ENCODE results near the gene NDUFAF8. TPM values are rescaled to one million over a fixed set of nuclear protein-coding genes. Genes with fewer than 3 reads are reported as not detected.

The NDUFAF8 gene
- total RNA-seq, 2 donors from 2014 or later = 30.6 to 37.0 TPM

- no peaks in the 10 kb centered on the region for H3K9me3 ChIP-seq (ENCODE audit: control insufficient read depth, low read length, poor library complexity, severe bottlenecking)
- Mint-ChIP-seq H3K36me3 (ENCODE audit: low read depth) (peaks cover 7% of the 10 kb centered on the region), H3K27me3 (no peaks in the 10 kb centered on the region), H3K4me3 (no peak overlapping the region), H3K4me1 (peaks cover 14% of the 10 kb centered on the region), H3K27ac (no peak overlapping the region)
- ATAC-seq = no peak
- no peak for DNase-seq
Observed at GRCh38 chr17:81251094-81251708, 12.1 kb downstream of the NDUFAF8 start.

- no peak overlapping the region for H3K27ac Mint-ChIP-seq
- ATAC-seq (no peak), DNase-seq (no peak)
- peaks cover 14% of the 10 kb centered on the region for H3K4me1 Mint-ChIP-seq
- H3K9me3 ChIP-seq (ENCODE audit: control insufficient read depth, low read length, poor library complexity, severe bottlenecking) = no peaks in the 10 kb centered on the region
- no peak overlapping the region for H3K4me3 Mint-ChIP-seq
- no peaks in the 10 kb centered on the region for H3K27me3 Mint-ChIP-seq
- H3K36me3 Mint-ChIP-seq (ENCODE audit: low read depth) = peaks cover 7% of the 10 kb centered on the region
Observed at GRCh38 chr17:81251709-81252301, 12.7 kb downstream of the NDUFAF8 start.

- Mint-ChIP-seq H3K27me3 (no peaks in the 10 kb centered on the region), H3K27ac (peak overlapping the region; percentile 91), H3K4me3 (no peak overlapping the region), H3K36me3 (ENCODE audit: low read depth) (peaks cover 7% of the 10 kb centered on the region), H3K4me1 (peaks cover 14% of the 10 kb centered on the region)
- no peaks in the 10 kb centered on the region for H3K9me3 ChIP-seq (ENCODE audit: control insufficient read depth, low read length, poor library complexity, severe bottlenecking)
- DNase-seq = no peak
- no peak for ATAC-seq
Observed at GRCh38 chr17:81252326-81252986, 13.3 kb downstream of the NDUFAF8 start.

GRCh38 chr17:81252987-81253329, 13.8 kb downstream of the NDUFAF8 start:
- Mint-ChIP-seq H3K27me3 (no peaks in the 10 kb centered on the region), H3K4me1 (peaks cover 14% of the 10 kb centered on the region), H3K36me3 (ENCODE audit: low read depth) (peaks cover 7% of the 10 kb centered on the region), H3K27ac (peak overlapping the region; percentile 91), H3K4me3 (peak overlapping the region; percentile 88)
- H3K9me3 ChIP-seq (ENCODE audit: control insufficient read depth, low read length, poor library complexity, severe bottlenecking) = no peaks in the 10 kb centered on the region
- DNase-seq (no peak), ATAC-seq (peak; percentile 8)

GRCh38 chr17:81253358-81254131, 14.4 kb downstream of the NDUFAF8 start:
- Mint-ChIP-seq H3K36me3 (ENCODE audit: low read depth) (peaks cover 7% of the 10 kb centered on the region), H3K4me1 (peaks cover 14% of the 10 kb centered on the region), H3K27me3 (no peaks in the 10 kb centered on the region), H3K27ac (peak overlapping the region; percentile 91), H3K4me3 (peak overlapping the region; percentile 88)
- no peaks in the 10 kb centered on the region for H3K9me3 ChIP-seq (ENCODE audit: control insufficient read depth, low read length, poor library complexity, severe bottlenecking)
- peak; percentile 90 for ATAC-seq
- DNase-seq = peak in 2 of 3 donors; percentile 39 to 53

- H3K9me3 ChIP-seq (ENCODE audit: control insufficient read depth, low read length, poor library complexity, severe bottlenecking) = no peaks in the 10 kb centered on the region
- Mint-ChIP-seq H3K4me3 (peak overlapping the region; percentile 39), H3K27ac (no peak overlapping the region), H3K36me3 (ENCODE audit: low read depth) (peaks cover 7% of the 10 kb centered on the region), H3K27me3 (no peaks in the 10 kb centered on the region), H3K4me1 (peaks cover 14% of the 10 kb centered on the region)
- no peak for DNase-seq
- ATAC-seq = no peak
Observed at GRCh38 chr17:81254955-81255717, 16.0 kb downstream of the NDUFAF8 start.

- H3K9me3 ChIP-seq (ENCODE audit: control insufficient read depth, low read length, poor library complexity, severe bottlenecking) = no peaks in the 10 kb centered on the region
- H3K27ac Mint-ChIP-seq = no peak overlapping the region
- ATAC-seq = no peak
- H3K27me3 Mint-ChIP-seq = no peaks in the 10 kb centered on the region
- H3K4me1 Mint-ChIP-seq = peaks cover 14% of the 10 kb centered on the region
- DNase-seq = no peak
- peaks cover 7% of the 10 kb centered on the region for H3K36me3 Mint-ChIP-seq (ENCODE audit: low read depth)
- H3K4me3 Mint-ChIP-seq = no peak overlapping the region
Observed at GRCh38 chr17:81256616-81257015, 17.5 kb downstream of the NDUFAF8 start.

GRCh38 chr17:81257533-81257932, 18.4 kb downstream of the NDUFAF8 start:
- ATAC-seq (no peak), DNase-seq (no peak)
- no peaks in the 10 kb centered on the region for H3K27me3 Mint-ChIP-seq
- no peak overlapping the region for H3K4me3 Mint-ChIP-seq
- peaks cover 12% of the 10 kb centered on the region for H3K4me1 Mint-ChIP-seq
- H3K36me3 Mint-ChIP-seq (ENCODE audit: low read depth) = peaks cover 7% of the 10 kb centered on the region
- no peak overlapping the region for H3K27ac Mint-ChIP-seq
- H3K9me3 ChIP-seq (ENCODE audit: control insufficient read depth, low read length, poor library complexity, severe bottlenecking) = no peaks in the 10 kb centered on the region

GRCh38 chr17:81258292-81258691, 19.2 kb downstream of the NDUFAF8 start:
- Mint-ChIP-seq H3K4me3 (no peak overlapping the region), H3K4me1 (peaks cover 8% of the 10 kb centered on the region), H3K36me3 (ENCODE audit: low read depth) (peaks cover 4% of the 10 kb centered on the region), H3K27me3 (no peaks in the 10 kb centered on the region), H3K27ac (no peak overlapping the region)
- no peak for DNase-seq
- no peak for ATAC-seq
- H3K9me3 ChIP-seq (ENCODE audit: control insufficient read depth, low read length, poor library complexity, severe bottlenecking) = no peaks in the 10 kb centered on the region

- DNase-seq (no peak), ATAC-seq (no peak)
- H3K4me1 Mint-ChIP-seq = no peaks in the 10 kb centered on the region
- no peaks in the 10 kb centered on the region for H3K27me3 Mint-ChIP-seq
- no peaks in the 10 kb centered on the region for H3K9me3 ChIP-seq (ENCODE audit: control insufficient read depth, low read length, poor library complexity, severe bottlenecking)
- H3K27ac Mint-ChIP-seq = no peak overlapping the region
- no peak overlapping the region for H3K4me3 Mint-ChIP-seq
- no peaks in the 10 kb centered on the region for H3K36me3 Mint-ChIP-seq (ENCODE audit: low read depth)
Observed at GRCh38 chr17:81259058-81259605, 20.0 kb downstream of the NDUFAF8 start.

GRCh38 chr17:81260171-81260570, 21.1 kb downstream of the NDUFAF8 start:
- no peaks in the 10 kb centered on the region for H3K27me3 Mint-ChIP-seq

GRCh38 chr17:81260641-81261040, 21.5 kb downstream of the NDUFAF8 start:
- no peaks in the 10 kb centered on the region for H3K27me3 Mint-ChIP-seq
- no peak for ATAC-seq
- no peak overlapping the region for H3K27ac Mint-ChIP-seq
- no peaks in the 10 kb centered on the region for H3K4me1 Mint-ChIP-seq
- no peaks in the 10 kb centered on the region for H3K36me3 Mint-ChIP-seq (ENCODE audit: low read depth)
- DNase-seq = no peak
- H3K4me3 Mint-ChIP-seq = no peak overlapping the region
- no peaks in the 10 kb centered on the region for H3K9me3 ChIP-seq (ENCODE audit: control insufficient read depth, low read length, poor library complexity, severe bottlenecking)

More at GRCh38 chr17:81260171-81260570, 21.1 kb downstream of the NDUFAF8 start:
- no peak overlapping the region for H3K27ac Mint-ChIP-seq
- ATAC-seq (no peak), DNase-seq (no peak)
- H3K9me3 ChIP-seq (ENCODE audit: control insufficient read depth, low read length, poor library complexity, severe bottlenecking) = no peaks in the 10 kb centered on the region
- H3K36me3 Mint-ChIP-seq (ENCODE audit: low read depth) = no peaks in the 10 kb centered on the region
- no peak overlapping the region for H3K4me3 Mint-ChIP-seq
- no peaks in the 10 kb centered on the region for H3K4me1 Mint-ChIP-seq
